HepG2 (cell line): Measurements from ENCODE around the gene P3H3. TPM values are rescaled to one million over a fixed set of nuclear protein-coding genes. Genes with fewer than 3 reads are reported as not detected.
A peak's percentile ranks its signal among the peaks of the same experiment; 100 is the strongest.

Experiments used
- EED ChIP-seq: sonication (generic); formaldehyde crosslinking; IDR thresholded peaks from 2 replicates; pipeline ENCODE4 v1.5.0; 2020; ENCODE audit warnings: mild to moderate bottlenecking, missing genetic modification reagents
- KLF6 ChIP-seq: IDR thresholded peaks from 2 replicates; pipeline ENCODE4 v1.8.0; 2016; ENCODE audit warnings: missing biosample characterization, missing genetic modification reagents
- NR2F2 ChIP-seq: IDR thresholded peaks from 2 replicates; pipeline ENCODE4 v1.6.1; 2012; ENCODE audit warnings: low read depth, inconsistent platforms, borderline replicate concordance
- SMYD3 ChIP-seq: sonication (generic); formaldehyde crosslinking; IDR thresholded peaks from 2 replicates; pipeline ENCODE4 v1.8.1; 2023; ENCODE audit warnings: mild to moderate bottlenecking, missing genetic modification reagents
- SOX6 ChIP-seq, 2 experiments: fragments of 450-650 bp in 1 of 2; sonication (generic) in 1 of 2; formaldehyde crosslinking in 1 of 2; IDR thresholded peaks; 2 replicates each; pipeline versions ENCODE4 v1.4.0 to v1.6.1; 2017 to 2020; ENCODE audit warnings: antibody characterized with exemption in 1 of 2, mild to moderate bottlenecking in 1 of 2, missing genetic modification reagents in 1 of 2
- SP140L ChIP-seq: sonication (generic); formaldehyde crosslinking; IDR thresholded peaks from 2 replicates; pipeline ENCODE4 v1.4.0; 2020; ENCODE audit warnings: missing genetic modification reagents, borderline replicate concordance
- TCF7L2 ChIP-seq: IDR thresholded peaks from 2 replicates; pipeline ENCODE4 v1.6.1; 2011; ENCODE audit warnings: mild to moderate bottlenecking, low read depth, low read length, moderate library complexity
- TEAD2 ChIP-seq: sonication (generic); formaldehyde crosslinking; IDR thresholded peaks from 2 replicates; pipeline ENCODE4 v1.9.0; 2021; ENCODE audit warnings: missing genetic modification reagents
- UBTF ChIP-seq: sonication (generic); formaldehyde crosslinking; IDR thresholded peaks from 2 replicates; pipeline ENCODE4 v1.4.0; 2020; ENCODE audit warnings: mild to moderate bottlenecking, missing genetic modification reagents
- ZFAT ChIP-seq: sonication (generic); formaldehyde crosslinking; conservative IDR thresholded peaks from 2 replicates; pipeline ENCODE4 v1.8.1; 2023; ENCODE audit warnings: missing genetic modification reagents, inconsistent platforms
- ZNF205 ChIP-seq: IDR thresholded peaks from 2 replicates; pipeline ENCODE4 v1.6.1; 2018; ENCODE audit warnings: missing biosample characterization, missing genetic modification reagents
- ZNF333 ChIP-seq: sonication (generic); formaldehyde crosslinking; IDR thresholded peaks from 2 replicates; pipeline ENCODE4 v1.4.0; 2020; ENCODE audit warnings: mild to moderate bottlenecking, missing genetic modification reagents, borderline replicate concordance
- ZNF343 ChIP-seq: sonication (generic); formaldehyde crosslinking; IDR thresholded peaks from 2 replicates; pipeline ENCODE4 v1.4.0; 2020; ENCODE audit warnings: mild to moderate bottlenecking, missing genetic modification reagents
- ZNF446 ChIP-seq: sonication (generic); formaldehyde crosslinking; IDR thresholded peaks from 2 replicates; pipeline ENCODE4 v1.5.0; 2020; ENCODE audit warnings: mild to moderate bottlenecking, missing genetic modification reagents
- ZNF687 ChIP-seq: sonication (generic); formaldehyde crosslinking; IDR thresholded peaks from 2 replicates; pipeline ENCODE4 v1.5.1; 2020; ENCODE audit warnings: mild to moderate bottlenecking, missing genetic modification reagents, moderate library complexity
- polyA plus RNA-seq, 8 experiments: library from polyadenylated mRNA; depleted of rRNA in 3 of 8; stranded (reverse) in 7 of 8; unstranded in 1 of 8; fragments of >200 nt; fragmentation: Illumina TruSeq in 4 of 8; extraction: Trizol in 4 of 8; gene quantifications; 2 replicates each; pipeline versions ENCODE4 v1.2.1 to v1.2.3, GENCODE V29; 2011 to 2016; ENCODE audit warnings: low read depth in 4 of 8, missing spikeins in 1 of 8, mixed read lengths in 1 of 8; ENCODE audit not compliant: insufficient read depth in 1 of 8
- total RNA-seq, 5 experiments: library from RNA; depleted of rRNA; stranded (reverse); fragments of >200 nt; fragmentation: Illumina TruSeq; extraction: Trizol; gene quantifications; 2 replicates each; pipeline ENCODE4 v1.2.3, GENCODE V29; 2016; ENCODE audit warnings: low read depth in 1 of 5
- TF ChIP-seq, protein P1 (sequence below): sonication (generic); formaldehyde crosslinking; IDR thresholded peaks from 2 replicates; pipeline ENCODE4 v1.5.0; 2020; ENCODE audit warnings: mild to moderate bottlenecking, missing genetic modification reagents
- TF ChIP-seq, protein P2 (sequence below): sonication (generic); formaldehyde crosslinking; IDR thresholded peaks from 2 replicates; pipeline ENCODE4 v1.4.0; 2020; ENCODE audit warnings: mild to moderate bottlenecking, missing genetic modification reagents

The P3H3 gene
- total and polyA plus RNA-seq, 2 of the 13 experiments (the other 11 are each of a cell fraction or from before 2014, with no cell fraction given), result 20.1 to 20.5 TPM

GRCh38 chr12:6828781-6829535, 751 bp downstream of the P3H3 start (continued):
- 0 out of 2 replicates have a peak, but pooled peaks have one; percentile 39 for TF ChIP-seq ZNF333
- no peak for TF ChIP-seq SOX6 (IDR thresholded peaks at IDR 0.05)
- no peak for TF ChIP-seq SOX6 (CRISPR knock-in tag; IDR thresholded peaks at IDR 0.05)
- TF ChIP-seq TEAD2, result no peak
- TF ChIP-seq ZFAT (CRISPR knock-in tag), result no peak
- peak; percentile 87 for TF ChIP-seq ZNF343 (CRISPR knock-in tag)
- TF ChIP-seq, protein P1, sequence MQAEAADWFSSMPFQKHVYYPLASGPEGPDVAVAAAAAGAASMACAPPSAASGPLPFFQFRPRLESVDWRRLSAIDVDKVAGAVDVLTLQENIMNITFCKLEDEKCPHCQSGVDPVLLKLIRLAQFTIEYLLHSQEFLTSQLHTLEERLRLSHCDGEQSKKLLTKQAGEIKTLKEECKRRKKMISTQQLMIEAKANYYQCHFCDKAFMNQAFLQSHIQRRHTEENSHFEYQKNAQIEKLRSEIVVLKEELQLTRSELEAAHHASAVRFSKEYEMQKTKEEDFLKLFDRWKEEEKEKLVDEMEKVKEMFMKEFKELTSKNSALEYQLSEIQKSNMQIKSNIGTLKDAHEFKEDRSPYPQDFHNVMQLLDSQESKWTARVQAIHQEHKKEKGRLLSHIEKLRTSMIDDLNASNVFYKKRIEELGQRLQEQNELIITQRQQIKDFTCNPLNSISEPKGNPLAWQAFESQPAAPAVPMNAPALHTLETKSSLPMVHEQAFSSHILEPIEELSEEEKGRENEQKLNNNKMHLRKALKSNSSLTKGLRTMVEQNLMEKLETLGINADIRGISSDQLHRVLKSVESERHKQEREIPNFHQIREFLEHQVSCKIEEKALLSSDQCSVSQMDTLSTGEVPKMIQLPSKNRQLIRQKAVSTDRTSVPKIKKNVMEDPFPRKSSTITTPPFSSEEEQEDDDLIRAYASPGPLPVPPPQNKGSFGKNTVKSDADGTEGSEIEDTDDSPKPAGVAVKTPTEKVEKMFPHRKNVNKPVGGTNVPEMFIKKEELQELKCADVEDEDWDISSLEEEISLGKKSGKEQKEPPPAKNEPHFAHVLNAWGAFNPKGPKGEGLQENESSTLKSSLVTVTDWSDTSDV (CRISPR knock-in tag), result peak; percentile 30; the same call in 1 of the 2 replicates
- TF ChIP-seq ZNF687, result peak; percentile 88
- TF ChIP-seq, protein P2, sequence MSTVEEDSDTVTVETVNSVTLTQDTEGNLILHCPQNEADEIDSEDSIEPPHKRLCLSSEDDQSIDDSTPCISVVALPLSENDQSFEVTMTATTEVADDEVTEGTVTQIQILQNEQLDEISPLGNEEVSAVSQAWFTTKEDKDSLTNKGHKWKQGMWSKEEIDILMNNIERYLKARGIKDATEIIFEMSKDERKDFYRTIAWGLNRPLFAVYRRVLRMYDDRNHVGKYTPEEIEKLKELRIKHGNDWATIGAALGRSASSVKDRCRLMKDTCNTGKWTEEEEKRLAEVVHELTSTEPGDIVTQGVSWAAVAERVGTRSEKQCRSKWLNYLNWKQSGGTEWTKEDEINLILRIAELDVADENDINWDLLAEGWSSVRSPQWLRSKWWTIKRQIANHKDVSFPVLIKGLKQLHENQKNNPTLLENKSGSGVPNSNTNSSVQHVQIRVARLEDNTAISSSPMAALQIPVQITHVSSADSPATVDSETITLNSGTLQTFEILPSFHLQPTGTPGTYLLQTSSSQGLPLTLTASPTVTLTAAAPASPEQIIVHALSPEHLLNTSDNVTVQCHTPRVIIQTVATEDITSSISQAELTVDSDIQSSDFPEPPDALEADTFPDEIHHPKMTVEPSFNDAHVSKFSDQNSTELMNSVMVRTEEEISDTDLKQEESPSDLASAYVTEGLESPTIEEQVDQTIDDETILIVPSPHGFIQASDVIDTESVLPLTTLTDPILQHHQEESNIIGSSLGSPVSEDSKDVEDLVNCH (CRISPR knock-in tag), result no peak
- TF ChIP-seq UBTF, result peak; percentile 76
- TF ChIP-seq TCF7L2, result no peak
- peak; percentile 10; the same call in 1 of the 2 replicates for TF ChIP-seq NR2F2
- 0 out of 2 replicates have a peak, but pooled peaks have one; percentile 38 for TF ChIP-seq SMYD3 (CRISPR knock-in tag)
- TF ChIP-seq EED (CRISPR knock-in tag), result peak; percentile 85
- peak; percentile 46; the same call in 1 of the 2 replicates for TF ChIP-seq ZNF446 (CRISPR knock-in tag)
- TF ChIP-seq KLF6, result no peak
- TF ChIP-seq ZNF205, result no peak
- no peak for TF ChIP-seq SP140L (CRISPR knock-in tag)
